Tibial nerve (tissue), 4 donors: ENCODE measurements around the gene ATR. TPM values are rescaled to one million over a fixed set of nuclear protein-coding genes. Genes with fewer than 3 reads are reported as not detected.
"Not testable (repeated sequence)": the region's sequence is repeated elsewhere in the genome, so short reads cannot be mapped to it uniquely, and the experiment has no call there.

Source experiments
- DNase-seq, 2 donors: peaks; one replicate each; pipeline ENCODE4 v3.0.0-alpha.2; 2019; ENCODE audit warnings: low spot score in 2 of 2
- H3K27ac ChIP-seq, 4 donors: fragments of 200-600 bp; sonication (generic) in 3 of 4; one replicate each; pipeline ENCODE4 v1.5.1; 2017 to 2019; ENCODE audit warnings: mild to moderate bottlenecking in 1 of 4
- H3K27me3 ChIP-seq, 2 donors: fragments of 200-600 bp; sonication (generic) in 1 of 2; one replicate each; pipeline versions ENCODE4 v1.5.1 to v1.6.0; 2017 to 2019
- H3K36me3 ChIP-seq, 3 donors: fragments of 200-600 bp; sonication (generic); one replicate each; pipeline ENCODE4 v1.5.1; 2018 to 2019
- H3K4me1 ChIP-seq, 4 donors: fragments of 200-600 bp; sonication (generic) in 3 of 4; one replicate each; pipeline ENCODE4 v1.5.1; 2017 to 2019
- H3K4me3 ChIP-seq, 4 donors: fragments of 200-600 bp; sonication (generic) in 3 of 4; one replicate each; pipeline ENCODE4 v1.5.1; 2017 to 2019; ENCODE audit warnings: mild to moderate bottlenecking in 1 of 4, moderate library complexity in 1 of 4
- H3K9me3 ChIP-seq, 4 donors: fragments of 200-600 bp; sonication (generic) in 3 of 4; one replicate each; pipeline ENCODE4 v1.5.1; 2017 to 2019
- EP300 ChIP-seq, 2 donors: sonication (generic); formaldehyde crosslinking; IDR thresholded peaks; one replicate each; pipeline ENCODE4 v1.6.1; 2017; ENCODE audit warnings: antibody characterized with exemption in 2 of 2, mild to moderate bottlenecking in 1 of 2
- POLR2A ChIP-seq, 2 donors: fragments of 450-650 bp; IDR thresholded peaks; one replicate each; pipeline ENCODE4 v1.6.1; 2017; ENCODE audit warnings: antibody characterized with exemption in 2 of 2, mild to moderate bottlenecking in 2 of 2, moderate library complexity in 2 of 2
- WGBS, 2 donors: methylation state at CpG; one replicate each; pipeline ENCODE4 v1.1.5; 2018; 5-methylcytosine and 5-hydroxymethylcytosine counted together
- total RNA-seq, 4 donors: library from RNA; depleted of rRNA; stranded (reverse); fragments of >200 nt; gene quantifications; one replicate each; pipeline ENCODE4 v1.1.0, GENCODE V29; 2016
- TF ChIP-seq, protein P1 (sequence below), 5 experiments: fragments of 200-600 bp in 3 of 5; fragments of 450-650 bp in 2 of 5; sonication (generic) in 3 of 5; IDR thresholded peaks; one replicate each; pipeline ENCODE4 v1.5.1; 2016 to 2019; ENCODE audit warnings: antibody characterized with exemption in 5 of 5, mild to moderate bottlenecking in 3 of 5, moderate library complexity in 2 of 5

The ATR gene
- total RNA-seq, 4 donors from 2014 or later, result 20.8 to 43.3 (median 31.6) TPM

DNA sequence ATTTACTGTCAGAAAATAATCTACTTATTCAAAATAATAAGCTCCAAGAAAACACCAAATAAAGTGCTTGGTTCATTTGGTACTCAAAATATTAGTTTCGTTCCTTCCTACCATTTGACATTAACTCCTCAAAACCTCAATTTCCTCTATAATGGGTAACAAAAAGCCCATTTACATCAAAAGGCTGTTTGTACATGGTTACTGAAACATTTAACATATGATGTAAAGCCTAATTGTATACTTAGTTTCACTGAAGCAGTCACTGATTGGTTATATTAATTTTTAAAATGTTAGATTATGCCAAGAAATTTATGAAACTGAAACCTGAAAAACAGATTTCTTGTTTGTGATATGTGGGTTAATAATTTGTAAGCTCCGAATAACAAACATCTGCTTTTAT is 145.4 kb downstream of the ATR start:
- no peak overlapping the region for H3K4me3 ChIP-seq
- TF ChIP-seq POLR2A (IDR thresholded peaks at IDR 0.05), result no peak
- no peak for TF ChIP-seq EP300 (IDR thresholded peaks at IDR 0.05)
- TF ChIP-seq, protein P1, sequence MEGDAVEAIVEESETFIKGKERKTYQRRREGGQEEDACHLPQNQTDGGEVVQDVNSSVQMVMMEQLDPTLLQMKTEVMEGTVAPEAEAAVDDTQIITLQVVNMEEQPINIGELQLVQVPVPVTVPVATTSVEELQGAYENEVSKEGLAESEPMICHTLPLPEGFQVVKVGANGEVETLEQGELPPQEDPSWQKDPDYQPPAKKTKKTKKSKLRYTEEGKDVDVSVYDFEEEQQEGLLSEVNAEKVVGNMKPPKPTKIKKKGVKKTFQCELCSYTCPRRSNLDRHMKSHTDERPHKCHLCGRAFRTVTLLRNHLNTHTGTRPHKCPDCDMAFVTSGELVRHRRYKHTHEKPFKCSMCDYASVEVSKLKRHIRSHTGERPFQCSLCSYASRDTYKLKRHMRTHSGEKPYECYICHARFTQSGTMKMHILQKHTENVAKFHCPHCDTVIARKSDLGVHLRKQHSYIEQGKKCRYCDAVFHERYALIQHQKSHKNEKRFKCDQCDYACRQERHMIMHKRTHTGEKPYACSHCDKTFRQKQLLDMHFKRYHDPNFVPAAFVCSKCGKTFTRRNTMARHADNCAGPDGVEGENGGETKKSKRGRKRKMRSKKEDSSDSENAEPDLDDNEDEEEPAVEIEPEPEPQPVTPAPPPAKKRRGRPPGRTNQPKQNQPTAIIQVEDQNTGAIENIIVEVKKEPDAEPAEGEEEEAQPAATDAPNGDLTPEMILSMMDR (IDR thresholded peaks at IDR 0.05), result no peak
- H3K9me3 ChIP-seq, result no peaks in the 10 kb centered on the region
- no peak for DNase-seq
- no peaks in the 10 kb centered on the region for H3K27me3 ChIP-seq
- H3K4me1 ChIP-seq, result peaks cover 0 to 27% (median 3%) of the 10 kb centered on the region in 4 donors
- peaks cover 0 to 53% (median 6%) of the 10 kb centered on the region in 3 donors for H3K36me3 ChIP-seq
- 31 to 35% methylated on average over 2 of the region's 2 CpGs for WGBS, 2 donors
- no peak overlapping the region for H3K27ac ChIP-seq

DNA sequence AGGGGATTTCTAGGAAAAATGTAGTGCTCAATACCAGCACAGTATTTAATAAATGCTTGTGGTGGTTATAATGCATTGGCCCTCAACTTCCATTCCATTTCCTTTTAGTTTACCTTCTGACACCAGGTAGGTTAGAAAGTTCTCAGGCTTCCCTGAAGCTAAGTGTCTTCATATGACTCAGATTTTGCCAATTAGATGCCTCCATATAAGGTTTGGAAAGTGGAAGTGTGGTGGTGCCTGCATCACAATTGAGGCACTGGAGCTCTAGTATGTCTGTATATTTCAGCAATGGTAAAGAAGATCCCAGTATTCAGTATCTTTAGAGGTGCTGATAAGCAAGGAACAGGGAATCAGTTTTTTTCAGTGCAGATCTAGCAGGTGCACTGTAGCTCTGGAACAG is 149.0 kb downstream of the ATR start:
- Histone ChIP-seq H3K4me1 (peaks cover 0 to 18% (median 3%) of the 10 kb centered on the region in 4 donors), H3K36me3 (peaks cover 0 to 58% (median 6%) of the 10 kb centered on the region in 3 donors), H3K9me3 (no peaks in the 10 kb centered on the region), H3K27ac (no peak overlapping the region), H3K27me3 (no peaks in the 10 kb centered on the region), H3K4me3 (no peak overlapping the region)
- no peak for DNase-seq
- TF ChIP-seq, protein P1 (IDR thresholded peaks at IDR 0.05), result no peak
- TF ChIP-seq POLR2A (IDR thresholded peaks at IDR 0.05) (no peak), EP300 (IDR thresholded peaks at IDR 0.05) (no peak)

DNA sequence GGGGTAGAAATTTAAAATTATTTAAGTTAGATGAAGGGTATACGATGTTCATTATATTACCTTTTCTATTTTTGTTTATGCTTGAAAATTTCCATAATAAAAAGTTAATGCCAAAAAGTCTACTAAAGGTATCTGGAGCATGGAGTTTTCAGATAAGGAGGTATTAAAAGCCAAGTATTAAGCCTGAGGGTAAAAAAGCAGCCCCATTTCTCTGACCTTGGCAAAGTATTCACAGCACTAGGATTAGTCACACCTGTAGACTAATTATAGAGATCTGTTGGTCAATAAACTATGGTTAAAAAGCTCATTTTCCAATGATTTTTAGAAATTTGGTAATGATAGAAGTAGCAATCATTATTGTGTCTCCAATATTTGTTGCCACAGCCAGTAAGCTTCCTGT is 153.8 kb downstream of the ATR start:
- Histone ChIP-seq H3K9me3 (no peaks in the 10 kb centered on the region), H3K36me3 (peaks cover 0 to 80% (median 0%) of the 10 kb centered on the region in 3 donors), H3K4me1 (no peaks in the 10 kb centered on the region), H3K27me3 (no peaks in the 10 kb centered on the region), H3K27ac (no peak overlapping the region), H3K4me3 (no peak overlapping the region)
- no peak for TF ChIP-seq POLR2A (IDR thresholded peaks at IDR 0.05)
- TF ChIP-seq, protein P1 (IDR thresholded peaks at IDR 0.05), result no peak
- no peak for TF ChIP-seq EP300 (IDR thresholded peaks at IDR 0.05)
- 93 to 97% methylated on average over 1 of the region's 1 CpG for WGBS, 2 donors
- DNase-seq, result no peak

DNA sequence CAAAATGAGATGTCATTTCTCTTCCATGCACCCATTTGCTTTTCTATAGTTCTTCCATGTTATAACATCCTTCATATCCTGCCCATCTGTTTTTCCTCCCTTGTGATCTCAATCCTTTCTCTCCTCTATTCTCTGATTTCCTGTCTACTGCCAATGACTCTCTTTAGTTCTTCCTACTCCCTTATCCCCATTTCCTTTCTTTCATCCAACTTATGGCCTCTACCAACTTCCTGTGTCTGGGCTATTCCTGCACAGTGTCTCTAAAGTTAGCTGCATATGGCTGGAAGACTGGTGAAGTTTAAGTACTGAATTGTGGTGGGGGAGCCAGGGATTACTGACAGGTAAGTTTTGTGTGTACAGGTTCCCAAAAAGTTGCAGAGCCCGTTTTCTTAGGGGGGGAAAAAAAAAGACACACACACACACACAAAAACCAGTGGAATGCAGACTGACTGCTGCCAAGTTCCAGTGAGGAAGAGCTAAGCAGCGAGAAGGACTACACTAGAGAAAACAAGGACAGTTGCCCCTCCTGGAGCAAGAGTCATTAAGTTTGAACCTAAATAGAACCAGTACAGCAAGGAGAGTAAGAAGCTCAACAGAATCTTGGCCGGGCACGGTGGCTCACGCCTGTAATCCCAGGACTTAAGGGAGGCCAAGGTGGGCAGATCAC is 159.5 kb downstream of the ATR start:
- 91 to 94% methylated on average over 5 of the region's 5 CpGs for WGBS, 2 donors
- TF ChIP-seq EP300 (IDR thresholded peaks at IDR 0.05) (no peak), POLR2A (IDR thresholded peaks at IDR 0.05) (no peak)
- TF ChIP-seq, protein P1 (IDR thresholded peaks at IDR 0.05), result no peak
- peaks cover 0 to 96% (median 4%) of the 10 kb centered on the region in 3 donors for H3K36me3 ChIP-seq

DNA sequence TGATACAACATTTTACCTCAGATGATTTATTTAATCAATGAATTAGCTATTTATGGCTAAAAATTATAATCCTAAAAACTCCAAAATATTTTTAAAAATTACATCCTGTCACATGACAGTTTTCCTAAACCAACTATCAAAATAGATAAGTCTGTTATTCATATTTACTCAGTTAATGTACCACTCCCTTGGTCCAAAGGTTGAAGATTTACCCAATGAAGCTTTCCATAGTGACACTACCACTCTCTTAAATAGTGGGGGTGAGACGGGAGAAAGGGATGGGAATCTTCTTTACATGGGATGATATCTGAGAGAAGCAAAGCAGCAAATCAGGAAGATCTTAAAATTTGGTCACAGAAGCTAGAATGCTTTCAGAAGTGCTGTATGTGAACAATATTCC is 161.2 kb downstream of the ATR start:
- no peak for DNase-seq
- Histone ChIP-seq H3K9me3 (no peaks in the 10 kb centered on the region), H3K27ac (no peak overlapping the region), H3K27me3 (no peaks in the 10 kb centered on the region), H3K4me1 (no peaks in the 10 kb centered on the region), H3K4me3 (no peak overlapping the region), H3K36me3 (peaks cover 0 to 95% (median 12%) of the 10 kb centered on the region in 3 donors)
- WGBS, 2 donors, result 89 to 97% methylated on average over 1 of the region's 1 CpG
- TF ChIP-seq POLR2A (IDR thresholded peaks at IDR 0.05) (no peak), EP300 (IDR thresholded peaks at IDR 0.05) (no peak)
- TF ChIP-seq, protein P1 (IDR thresholded peaks at IDR 0.05), result no peak

More for the DNA sequence above, 159.5 kb downstream of the ATR start:
- no peak overlapping the region for H3K4me3 ChIP-seq
- H3K9me3 ChIP-seq, result no peaks in the 10 kb centered on the region
- H3K27ac ChIP-seq, result no peak overlapping the region
- no peak for DNase-seq
- no peaks in the 10 kb centered on the region for H3K4me1 ChIP-seq
- H3K27me3 ChIP-seq, result no peaks in the 10 kb centered on the region

DNA sequence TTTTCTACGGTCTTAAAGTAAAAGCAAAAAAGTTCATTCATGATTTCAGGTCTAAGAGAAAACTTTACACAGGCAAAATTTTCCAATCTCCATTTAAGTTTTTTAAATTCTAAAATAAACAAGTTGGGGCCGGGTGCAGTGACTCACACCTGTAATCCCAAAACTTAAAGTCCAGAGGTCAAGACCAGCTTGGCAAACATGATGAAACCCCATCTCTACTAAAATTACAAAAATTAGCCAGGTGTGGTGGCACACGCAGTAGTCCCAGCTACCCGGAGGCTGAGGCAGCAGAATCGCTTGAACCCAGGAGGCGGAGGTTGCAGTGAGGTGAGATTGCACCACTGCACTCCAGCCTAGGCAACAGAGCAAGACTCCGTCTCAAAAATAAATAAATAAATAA is 178.0 kb downstream of the ATR start:
- H3K4me1 ChIP-seq, DNase-seq, H3K27me3 ChIP-seq, H3K9me3 ChIP-seq, H3K4me3 ChIP-seq, H3K27ac ChIP-seq: not testable (repeated sequence)
- peaks cover 4 to 90% (median 14%) of the 10 kb centered on the region in 3 donors for H3K36me3 ChIP-seq
- 89% methylated on average over 7 of the region's 7 CpGs for WGBS, 2 donors
